GM21367 (cell line): Measurements from ENCODE around the gene SZRD1.
A peak's percentile ranks its signal among the peaks of the same experiment; 100 is the strongest.

Experiments used
- ATAC-seq: cut with Tn5 transposase; IDR thresholded peaks from one replicate; pipeline ENCODE4 v1.9.1; 2021; ENCODE audit not compliant: unreplicated experiment

The SZRD1 gene

GRCh38 chr1:16393570-16394521 is 26.8 kb downstream of the SZRD1 start:
- ATAC-seq: no peak

- ATAC-seq: no peak
These were observed 27.9 kb downstream of the SZRD1 start for GRCh38 chr1:16394977-16395376.

GRCh38 chr1:16396591-16396990 is 29.5 kb downstream of the SZRD1 start:
- no peak for ATAC-seq

- no peak for ATAC-seq
These were observed 30.1 kb downstream of the SZRD1 start for GRCh38 chr1:16397120-16397519.

GRCh38 chr1:16398371-16398953 is 31.4 kb downstream of the SZRD1 start:
- no peak for ATAC-seq

- no peak for ATAC-seq
These were observed 35.7 kb downstream of the SZRD1 start for GRCh38 chr1:16402742-16403141.

- ATAC-seq: no peak
These were observed 38.4 kb downstream of the SZRD1 start for GRCh38 chr1:16405441-16405840.

- ATAC-seq: no peak
These were observed 39.8 kb downstream of the SZRD1 start for GRCh38 chr1:16406868-16407267.

GRCh38 chr1:16409536-16410152 is 42.6 kb downstream of the SZRD1 start:
- ATAC-seq: no peak

- no peak for ATAC-seq
These were observed 43.8 kb downstream of the SZRD1 start for GRCh38 chr1:16410803-16411202.

- no peak for ATAC-seq
These were observed 46.1 kb downstream of the SZRD1 start for GRCh38 chr1:16413191-16413590.

GRCh38 chr1:16418823-16419425 is 51.9 kb downstream of the SZRD1 start:
- ATAC-seq: no peak

GRCh38 chr1:16420424-16421118 is 53.5 kb downstream of the SZRD1 start:
- ATAC-seq: peak; percentile 71

GRCh38 chr1:16421201-16421600 is 54.2 kb downstream of the SZRD1 start:
- no peak for ATAC-seq

GRCh38 chr1:16422041-16422440 is 55.0 kb downstream of the SZRD1 start:
- ATAC-seq: no peak

GRCh38 chr1:16425125-16426025 is 58.3 kb downstream of the SZRD1 start:
- ATAC-seq: no peak

- no peak for ATAC-seq
These were observed 63.6 kb downstream of the SZRD1 start for GRCh38 chr1:16430606-16431005.

- ATAC-seq: no peak
These were observed 66.0 kb downstream of the SZRD1 start for GRCh38 chr1:16433030-16433429.

- no peak for ATAC-seq
These were observed 67.0 kb downstream of the SZRD1 start for GRCh38 chr1:16434007-16434406.

GRCh38 chr1:16434501-16434900 is 67.5 kb downstream of the SZRD1 start:
- ATAC-seq: no peak
